ENCODE results near the gene TMEM185A.

DNA sequence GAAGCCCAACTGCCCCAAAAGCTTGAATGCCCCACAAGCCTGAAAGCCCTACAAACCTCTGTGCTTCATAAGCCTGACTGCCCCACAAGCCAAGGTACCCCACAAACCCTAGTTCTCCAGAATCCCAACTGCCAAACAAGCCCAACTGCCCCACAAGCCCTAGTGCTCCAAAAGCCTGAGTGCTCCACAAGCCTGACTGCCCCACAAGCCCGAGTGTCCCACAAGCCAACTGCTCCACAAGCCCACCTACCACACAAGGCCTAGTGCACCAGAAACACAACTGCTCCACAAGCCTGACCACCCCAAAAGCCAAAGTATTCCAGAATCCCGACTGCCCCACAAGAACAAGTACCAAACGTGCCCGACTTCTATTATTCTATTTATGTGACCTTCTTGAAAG lies 68.2 kb downstream of the TMEM185A start:
- TF ChIP-seq, protein P1, sequence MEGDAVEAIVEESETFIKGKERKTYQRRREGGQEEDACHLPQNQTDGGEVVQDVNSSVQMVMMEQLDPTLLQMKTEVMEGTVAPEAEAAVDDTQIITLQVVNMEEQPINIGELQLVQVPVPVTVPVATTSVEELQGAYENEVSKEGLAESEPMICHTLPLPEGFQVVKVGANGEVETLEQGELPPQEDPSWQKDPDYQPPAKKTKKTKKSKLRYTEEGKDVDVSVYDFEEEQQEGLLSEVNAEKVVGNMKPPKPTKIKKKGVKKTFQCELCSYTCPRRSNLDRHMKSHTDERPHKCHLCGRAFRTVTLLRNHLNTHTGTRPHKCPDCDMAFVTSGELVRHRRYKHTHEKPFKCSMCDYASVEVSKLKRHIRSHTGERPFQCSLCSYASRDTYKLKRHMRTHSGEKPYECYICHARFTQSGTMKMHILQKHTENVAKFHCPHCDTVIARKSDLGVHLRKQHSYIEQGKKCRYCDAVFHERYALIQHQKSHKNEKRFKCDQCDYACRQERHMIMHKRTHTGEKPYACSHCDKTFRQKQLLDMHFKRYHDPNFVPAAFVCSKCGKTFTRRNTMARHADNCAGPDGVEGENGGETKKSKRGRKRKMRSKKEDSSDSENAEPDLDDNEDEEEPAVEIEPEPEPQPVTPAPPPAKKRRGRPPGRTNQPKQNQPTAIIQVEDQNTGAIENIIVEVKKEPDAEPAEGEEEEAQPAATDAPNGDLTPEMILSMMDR (IDR thresholded peaks at IDR 0.05; ENCODE audit: low read depth, low read length, missing input control) = no peak
- TF ChIP-seq RXRA (IDR thresholded peaks at IDR 0.05) (no peak), YY1 (IDR thresholded peaks at IDR 0.05) (no peak), GABPA (IDR thresholded peaks at IDR 0.05 in 1 of 2, conservative IDR thresholded peaks at IDR 0.05 in 1 of 2) (no peak)

All from liver (tissue), 3 donors.